NT2/D1 (cell line): ENCODE measurements around the gene AP3B2.
A peak's percentile ranks its signal among the peaks of the same experiment; 100 is the strongest.

Experiments used
- DNase-seq: peaks from one replicate; pipeline ENCODE4 v3.0.0-alpha.2; 2011; ENCODE audit warnings: low read depth, low spot score
- H3K27me3 ChIP-seq: 2 replicates; pipeline ENCODE4 v1.6.0; 2011; ENCODE audit warnings: mild to moderate bottlenecking; ENCODE audit not compliant: insufficient read length, insufficient read depth
- H3K36me3 ChIP-seq: 2 replicates; pipeline ENCODE4 v1.6.1; 2011; ENCODE audit warnings: mild to moderate bottlenecking, low read length, mixed read lengths; ENCODE audit not compliant: insufficient read depth, insufficient read length
- H3K4me1 ChIP-seq: 2 replicates; pipeline ENCODE4 v1.5.1; 2011; ENCODE audit not compliant: insufficient read depth, insufficient read length
- H3K4me3 ChIP-seq: 2 replicates; pipeline ENCODE4 v1.5.1; 2011; ENCODE audit warnings: low read depth; ENCODE audit not compliant: insufficient read length
- H3K9ac ChIP-seq: 2 replicates; pipeline ENCODE4 v1.6.0; 2011; ENCODE audit warnings: low read depth; ENCODE audit not compliant: insufficient read length
- H3K9me3 ChIP-seq: 2 replicates; pipeline ENCODE4 v1.5.1; 2011; ENCODE audit warnings: mild to moderate bottlenecking, low read length; ENCODE audit not compliant: insufficient read depth
- SUZ12 ChIP-seq: IDR thresholded peaks from 2 replicates; pipeline ENCODE4 v1.6.1; 2011; ENCODE audit not compliant: insufficient read length, insufficient read depth; ENCODE audit errors: extremely low read depth
- YY1 ChIP-seq: IDR thresholded peaks from 2 replicates; pipeline ENCODE4 v1.6.1; 2011; ENCODE audit not compliant: insufficient read length, insufficient read depth
- ZNF274 ChIP-seq: IDR thresholded peaks from 2 replicates; pipeline ENCODE4 v1.6.1; 2011; ENCODE audit warnings: mild to moderate bottlenecking, low read depth, low read length

The AP3B2 gene

DNA sequence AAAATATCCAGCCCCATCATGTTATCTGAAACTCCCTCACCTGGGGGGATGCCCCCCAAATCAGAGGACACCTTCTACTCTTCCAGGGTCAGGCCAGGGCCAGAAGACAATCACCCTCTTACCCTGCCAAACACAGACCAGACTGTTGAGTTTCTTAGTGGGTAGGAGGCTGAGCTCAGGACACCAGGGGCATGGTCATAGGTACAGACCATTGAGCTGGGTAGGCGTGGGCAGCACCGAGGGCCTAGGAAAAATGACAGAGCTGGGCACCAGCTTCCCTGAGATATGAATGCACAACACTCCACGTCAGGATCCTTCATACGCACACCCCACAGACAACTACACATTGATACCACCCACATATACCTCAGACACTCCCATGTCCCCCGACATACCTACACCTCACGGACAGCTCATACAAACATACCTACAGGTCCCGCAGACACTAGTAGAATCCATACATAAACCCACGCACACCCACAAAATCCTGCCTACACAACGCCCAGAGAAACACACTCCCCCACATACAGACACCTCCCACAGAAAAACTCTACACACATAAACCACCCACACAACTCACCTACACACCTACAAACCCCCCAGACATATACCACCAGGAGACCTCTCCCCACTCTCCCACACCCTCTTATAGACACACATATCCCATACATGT is 11.8 kb downstream of the AP3B2 start:
- peaks cover 15% of the 10 kb centered on the region for H3K4me1 ChIP-seq
- no peak for TF ChIP-seq YY1
- TF ChIP-seq ZNF274 = no peak
- no peak for TF ChIP-seq SUZ12
- no peak overlapping the region for H3K9ac ChIP-seq
- no peaks in the 10 kb centered on the region for H3K27me3 ChIP-seq
- no peak for DNase-seq
- H3K36me3 ChIP-seq = peaks cover 5% of the 10 kb centered on the region
- H3K4me3 ChIP-seq = no peak overlapping the region
- no peaks in the 10 kb centered on the region for H3K9me3 ChIP-seq

DNA sequence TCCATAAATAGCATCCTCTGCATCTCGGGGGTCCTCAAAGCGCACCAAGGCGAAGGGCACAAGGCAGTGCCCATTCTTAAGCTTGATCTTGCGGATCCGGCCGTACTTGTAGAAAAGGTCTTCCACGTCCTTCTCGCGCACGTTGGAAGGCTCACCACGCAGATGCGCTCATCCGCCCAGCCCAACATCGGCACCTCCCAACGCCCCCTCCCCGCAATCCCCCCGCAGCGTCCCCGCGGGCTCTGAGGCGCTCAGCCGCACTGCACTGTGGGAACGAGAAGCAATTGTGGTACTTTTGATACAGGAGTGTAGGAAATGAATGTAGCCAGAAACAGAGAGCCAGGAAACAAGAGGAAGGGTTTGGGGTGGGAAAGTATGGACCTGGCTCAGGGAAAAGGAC is 17.5 kb downstream of the AP3B2 start:
- Histone ChIP-seq H3K9me3 (no peaks in the 10 kb centered on the region), H3K27me3 (no peaks in the 10 kb centered on the region), H3K4me3 (no peak overlapping the region), H3K36me3 (peaks cover 11% of the 10 kb centered on the region), H3K4me1 (peaks cover 4% of the 10 kb centered on the region), H3K9ac (no peak overlapping the region)
- TF ChIP-seq YY1 (no peak), SUZ12 (no peak), ZNF274 (no peak)
- DNase-seq = no peak

DNA sequence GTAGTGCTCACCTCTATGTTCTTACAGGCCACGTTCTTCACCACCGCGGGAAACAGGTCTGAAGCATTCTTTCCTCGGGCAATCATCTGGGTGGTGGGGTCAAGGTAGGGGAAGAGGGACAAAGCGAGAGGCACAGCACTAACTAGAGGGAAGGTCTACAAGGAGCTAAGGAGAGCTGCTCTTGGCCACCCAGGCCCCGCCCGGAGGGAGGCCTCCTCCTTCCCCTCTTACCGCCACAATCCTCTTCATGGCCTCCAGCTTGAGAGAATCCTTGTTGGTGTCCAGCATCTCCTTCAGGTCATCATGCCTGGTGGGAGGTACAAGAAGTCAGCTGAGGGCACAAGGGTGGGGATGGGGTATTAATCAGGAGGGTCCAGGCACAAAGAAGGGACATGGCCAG is 20.5 kb downstream of the AP3B2 start:
- H3K27me3 ChIP-seq = no peaks in the 10 kb centered on the region
- H3K4me1 ChIP-seq = peaks cover 4% of the 10 kb centered on the region
- no peak overlapping the region for H3K4me3 ChIP-seq
- DNase-seq = no peak
- no peak overlapping the region for H3K9ac ChIP-seq
- no peaks in the 10 kb centered on the region for H3K9me3 ChIP-seq
- peaks cover 11% of the 10 kb centered on the region for H3K36me3 ChIP-seq
- TF ChIP-seq ZNF274 (no peak), YY1 (no peak), SUZ12 (no peak)

DNA sequence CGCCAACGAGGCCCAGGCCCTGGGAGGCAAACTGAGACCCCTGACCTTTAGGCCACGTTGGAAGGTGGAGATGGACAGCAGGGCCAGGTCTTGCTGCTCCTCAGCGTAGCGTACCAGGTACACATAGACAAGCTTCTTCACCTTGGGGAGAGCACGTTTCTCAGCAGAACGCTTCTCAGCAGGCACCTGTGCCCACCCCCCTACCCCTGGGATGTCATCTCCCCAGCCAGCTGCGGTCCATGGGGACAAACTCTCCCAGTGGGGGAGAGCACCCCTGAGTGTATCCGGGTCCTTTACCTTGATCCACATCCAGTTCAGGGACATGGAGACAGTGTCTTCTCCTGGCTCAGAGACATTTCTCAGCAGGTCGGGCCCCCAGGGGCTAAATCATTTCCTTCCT is 21.0 kb downstream of the AP3B2 start:
- H3K4me3 ChIP-seq = no peak overlapping the region
- no peak overlapping the region for H3K9ac ChIP-seq
- no peaks in the 10 kb centered on the region for H3K9me3 ChIP-seq
- H3K36me3 ChIP-seq = peaks cover 11% of the 10 kb centered on the region
- TF ChIP-seq ZNF274 (no peak), YY1 (no peak), SUZ12 (no peak)
- H3K4me1 ChIP-seq = peaks cover 4% of the 10 kb centered on the region
- no peaks in the 10 kb centered on the region for H3K27me3 ChIP-seq
- no peak for DNase-seq

DNA sequence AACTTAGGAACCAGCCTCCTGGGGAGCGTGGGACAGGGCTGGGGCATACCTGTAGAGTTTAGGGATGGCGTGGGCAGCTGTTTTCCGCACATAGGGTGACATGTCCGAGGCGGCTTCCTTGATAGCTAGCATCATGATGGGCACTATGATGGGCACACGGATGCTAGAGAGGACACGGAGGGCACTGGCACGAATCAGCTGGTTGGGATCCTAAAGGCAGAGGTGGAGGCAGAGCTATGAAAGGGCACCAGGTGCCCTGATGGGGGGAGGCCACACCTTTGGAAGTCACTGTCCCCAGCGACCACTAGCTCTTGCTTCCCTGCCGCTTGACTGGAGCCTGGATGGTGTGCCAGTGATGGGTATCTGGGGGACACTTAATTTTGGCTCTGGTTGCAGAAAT is 28.3 kb downstream of the AP3B2 start:
- DNase-seq = no peak
- Histone ChIP-seq H3K9ac (peak overlapping the region; percentile 86), H3K4me3 (peak overlapping the region; percentile 73), H3K9me3 (no peaks in the 10 kb centered on the region), H3K4me1 (peaks cover 8% of the 10 kb centered on the region), H3K36me3 (no peaks in the 10 kb centered on the region), H3K27me3 (peaks cover 15% of the 10 kb centered on the region)
- TF ChIP-seq ZNF274 = no peak
- TF ChIP-seq YY1 = no peak
- TF ChIP-seq SUZ12 = no peak

DNA sequence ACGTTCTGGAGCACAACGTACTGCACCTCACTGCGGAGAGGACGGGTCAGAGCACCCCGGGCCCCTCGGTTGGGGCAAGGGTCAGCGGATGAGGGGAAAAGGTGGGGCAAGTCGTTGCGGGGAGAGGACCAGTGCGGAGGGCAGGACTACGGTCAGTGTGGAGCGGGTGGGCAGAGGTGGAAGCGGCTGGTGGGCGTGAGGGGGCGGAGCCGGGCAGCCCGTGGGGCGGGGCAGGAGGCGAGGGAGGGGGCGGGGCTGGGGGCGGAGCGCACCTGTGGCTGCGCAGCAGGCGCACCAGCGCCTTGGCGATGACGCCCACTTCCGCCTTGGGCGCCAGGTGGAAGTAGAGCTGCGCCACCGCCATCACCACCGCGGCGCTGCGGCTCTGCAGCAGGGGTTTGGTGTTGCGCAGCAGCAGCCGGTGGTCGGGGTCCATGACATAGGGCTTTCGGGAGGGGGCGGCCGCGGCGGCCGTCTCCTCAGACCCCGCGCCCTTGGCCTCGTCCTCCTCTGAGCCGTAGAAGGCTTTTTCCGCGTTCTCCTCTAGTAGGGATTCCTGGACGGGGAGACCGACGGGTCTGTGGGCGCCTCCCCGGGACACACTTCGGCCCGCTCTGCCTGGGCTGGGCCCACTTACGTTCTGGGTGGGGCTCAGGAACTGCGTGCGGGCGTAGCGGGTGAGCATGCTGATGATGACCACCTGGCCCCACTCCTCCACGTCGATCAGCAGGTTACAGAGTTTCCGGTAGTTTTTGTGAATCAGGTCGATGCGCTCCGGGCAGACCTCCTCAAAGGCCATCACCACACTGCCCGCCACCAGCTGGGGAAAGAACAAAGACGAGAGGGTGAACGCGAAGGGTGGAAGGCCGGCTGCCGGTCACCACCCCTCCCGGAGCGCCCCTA is 29.2 kb downstream of the AP3B2 start:
- no peak for TF ChIP-seq SUZ12
- peaks cover 8% of the 10 kb centered on the region for H3K4me1 ChIP-seq
- H3K9ac ChIP-seq = peak overlapping the region; percentile 86
- no peaks in the 10 kb centered on the region for H3K9me3 ChIP-seq
- H3K36me3 ChIP-seq = peaks cover 3% of the 10 kb centered on the region
- H3K4me3 ChIP-seq = peak overlapping the region; percentile 73
- DNase-seq = peak; percentile 81
- H3K27me3 ChIP-seq = peaks cover 15% of the 10 kb centered on the region

DNA sequence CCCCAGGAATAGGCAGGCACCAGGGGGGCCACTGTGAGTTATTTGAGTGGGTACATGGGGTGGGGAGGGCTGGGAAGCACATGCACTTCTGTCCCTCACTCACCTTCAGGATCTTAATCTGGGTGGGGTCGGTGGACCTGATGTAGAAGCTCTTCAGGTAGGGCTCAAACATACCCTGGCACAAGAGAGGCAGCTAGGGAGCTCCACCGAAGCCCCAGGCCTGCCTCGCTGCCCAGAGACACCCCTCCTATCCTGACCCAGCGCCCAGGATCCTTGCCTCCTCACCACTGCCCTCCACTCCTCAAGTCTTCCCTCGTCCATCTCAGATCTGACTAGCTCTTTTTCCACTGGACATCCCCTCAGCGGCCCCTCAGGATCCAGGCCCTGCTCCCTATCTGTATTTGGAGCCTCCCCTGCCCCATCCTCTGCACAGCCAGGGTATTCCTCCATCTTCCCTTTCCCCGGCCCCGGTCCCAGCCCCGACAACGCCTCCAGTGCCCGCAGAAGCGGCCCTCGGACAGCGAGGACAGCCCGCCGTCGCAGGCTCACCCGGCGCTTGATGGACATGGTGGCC is 30.0 kb downstream of the AP3B2 start:
- peak overlapping the region; percentile 40 for H3K4me3 ChIP-seq
- H3K27me3 ChIP-seq = peaks cover 15% of the 10 kb centered on the region
- no peak for TF ChIP-seq YY1
- H3K9ac ChIP-seq = peak overlapping the region; percentile 38
- DNase-seq = no peak
- peaks cover 3% of the 10 kb centered on the region for H3K36me3 ChIP-seq
- H3K4me1 ChIP-seq = peaks cover 8% of the 10 kb centered on the region
- no peaks in the 10 kb centered on the region for H3K9me3 ChIP-seq
